Smooth muscle cell (in vitro differentiated cells): ENCODE results near the gene NANOG. TPM values are rescaled to one million over a fixed set of nuclear protein-coding genes. Genes with fewer than 3 reads are reported as not detected.
"Not testable (repeated sequence)": the region's sequence is repeated elsewhere in the genome, so short reads cannot be mapped to it uniquely, and the experiment has no call there.

Experiments
- DNase-seq: peaks from one replicate; lab custom pipeline; 2025; ENCODE audit not compliant: unreplicated experiment; lab: John Stamatoyannopoulos, UW
- H2AFZ ChIP-seq: fragments of 200-600 bp; sonication (generic); 2 replicates; pipeline ENCODE4 v1.6.0; 2016; ENCODE audit warnings: antibody characterized with exemption, low read depth, mild to moderate bottlenecking
- H3F3A ChIP-seq: fragments of 200-600 bp; sonication (generic); 2 replicates; pipeline ENCODE4 v1.6.0; 2017; ENCODE audit warnings: antibody characterized with exemption, low read depth
- H3K27ac ChIP-seq: fragments of 200-600 bp; sonication (generic); 2 replicates; pipeline ENCODE4 v1.5.1; 2016; ENCODE audit warnings: low read depth, mild to moderate bottlenecking
- H3K27me3 ChIP-seq: fragments of 200-600 bp; sonication (generic); 2 replicates; pipeline ENCODE4 v1.6.1; 2016; ENCODE audit warnings: low read depth, mild to moderate bottlenecking
- H3K36me3 ChIP-seq: fragments of 200-600 bp; sonication (generic); 2 replicates; pipeline ENCODE4 v1.5.1; 2016; ENCODE audit warnings: low read depth
- H3K4me1 ChIP-seq: fragments of 200-600 bp; sonication (generic); 2 replicates; pipeline ENCODE4 v1.5.1; 2016; ENCODE audit warnings: low read depth
- H3K4me2 ChIP-seq: fragments of 200-600 bp; sonication (generic); 2 replicates; pipeline ENCODE4 v1.6.0; 2016; ENCODE audit warnings: mild to moderate bottlenecking
- H3K4me3 ChIP-seq: fragments of 200-600 bp; sonication (generic); 2 replicates; pipeline ENCODE4 v1.5.1; 2016; ENCODE audit warnings: mild to moderate bottlenecking
- H3K79me2 ChIP-seq: fragments of 200-600 bp; sonication (generic); 2 replicates; pipeline ENCODE4 v1.6.0; 2016; ENCODE audit warnings: low read depth, mild to moderate bottlenecking
- H3K9ac ChIP-seq: fragments of 200-600 bp; sonication (generic); 2 replicates; pipeline ENCODE4 v1.6.0; 2016; ENCODE audit warnings: low read depth
- H3K9me3 ChIP-seq: fragments of 200-600 bp; sonication (generic); replicated peaks from 2 replicates; pipeline ENCODE4 v1.5.1; 2016; ENCODE audit warnings: low read depth
- H4K20me1 ChIP-seq: fragments of 200-600 bp; sonication (generic); 2 replicates; pipeline ENCODE4 v1.6.0; 2016; ENCODE audit warnings: low read depth
- CTCF ChIP-seq: fragments of 200-600 bp; sonication (generic); IDR thresholded peaks from 2 replicates; pipeline ENCODE4 v1.5.1; 2017; ENCODE audit warnings: borderline replicate concordance, mild to moderate bottlenecking, antibody characterized with exemption; ENCODE audit not compliant: insufficient read depth, poor library complexity, severe bottlenecking
- WGBS: methylation state at CpG from one replicate; pipeline ENCODE4 v1.1.7; 2016; ENCODE audit warnings: low lambda C conversion rate; 5-methylcytosine and 5-hydroxymethylcytosine counted together
- polyA plus RNA-seq: library from polyadenylated mRNA; unstranded; fragments of >200 nt; fragmentation: Nextera tagmentation; extraction: Ambion mirVana; gene quantifications from 2 replicates; pipeline ENCODE4 v1.2.1, GENCODE V29; 2016
- total RNA-seq: library from RNA; depleted of rRNA; stranded (reverse); fragments of >200 nt; gene quantifications from 2 replicates; pipeline ENCODE4 v1.2.3, GENCODE V29; 2014

The NANOG gene
- total and polyA plus RNA-seq, 2 experiments from 2014 or later = not detected

- no peaks in the 10 kb centered on the region for H3K9me3 ChIP-seq
- no peaks in the 10 kb centered on the region for H3K79me2 ChIP-seq
- H2AFZ ChIP-seq = no peak overlapping the region
- whole genome bisulfite sequencing = 97% methylated on average over 6 of the region's 6 CpGs
- no peaks in the 10 kb centered on the region for H4K20me1 ChIP-seq
- no peak for DNase-seq
- TF ChIP-seq CTCF = no peak
- no peak overlapping the region for H3K27ac ChIP-seq
- no peaks in the 10 kb centered on the region for H3F3A ChIP-seq
- no peak overlapping the region for H3K4me2 ChIP-seq
- no peak overlapping the region for H3K4me3 ChIP-seq
- H3K36me3 ChIP-seq = no peaks in the 10 kb centered on the region
- no peaks in the 10 kb centered on the region for H3K4me1 ChIP-seq
- peaks cover 2% of the 10 kb centered on the region for H3K27me3 ChIP-seq
- no peak overlapping the region for H3K9ac ChIP-seq
Measured at GRCh38 chr12:7782055-7782454, 7.1 kb upstream of the NANOG start.

- H3K4me2 ChIP-seq, H2AFZ ChIP-seq, H3K9ac ChIP-seq, H3K27ac ChIP-seq, H3F3A ChIP-seq, H4K20me1 ChIP-seq, H3K79me2 ChIP-seq, DNase-seq, H3K9me3 ChIP-seq, H3K4me3 ChIP-seq, H3K36me3 ChIP-seq, H3K4me1 ChIP-seq: not testable (repeated sequence)
- WGBS = 86% methylated on average over 9 of the region's 9 CpGs
- H3K27me3 ChIP-seq = peaks cover 16% of the 10 kb centered on the region
Measured at GRCh38 chr12:7783433-7783832, 5.8 kb upstream of the NANOG start.

GRCh38 chr12:7784701-7785100 lies 4.5 kb upstream of the NANOG start:
- WGBS = 74% methylated on average over 2 of the region's 2 CpGs

GRCh38 chr12:7787574-7788293 lies 1.5 kb upstream of the NANOG start:
- H3K27me3 ChIP-seq = peaks cover 33% of the 10 kb centered on the region
- no peaks in the 10 kb centered on the region for H3F3A ChIP-seq
- no peak overlapping the region for H3K4me3 ChIP-seq
- H3K79me2 ChIP-seq = no peaks in the 10 kb centered on the region
- no peaks in the 10 kb centered on the region for H3K4me1 ChIP-seq
- no peaks in the 10 kb centered on the region for H3K9me3 ChIP-seq
- H3K27ac ChIP-seq = no peak overlapping the region
- peak overlapping the region; percentile 52 for H3K4me2 ChIP-seq
- no peak for TF ChIP-seq CTCF
- no peak for DNase-seq
- H3K36me3 ChIP-seq = no peaks in the 10 kb centered on the region
- H3K9ac ChIP-seq = no peak overlapping the region
- no peaks in the 10 kb centered on the region for H4K20me1 ChIP-seq
- peak overlapping the region; percentile 23 for H2AFZ ChIP-seq
- WGBS = 30% methylated on average over 13 of the region's 13 CpGs

More at GRCh38 chr12:7784701-7785100, 4.5 kb upstream of the NANOG start:
- no peak for DNase-seq
- Histone ChIP-seq H3K9ac (no peak overlapping the region), H3F3A (no peaks in the 10 kb centered on the region), H3K4me3 (no peak overlapping the region), H3K27ac (no peak overlapping the region), H3K4me2 (no peak overlapping the region), H4K20me1 (no peaks in the 10 kb centered on the region), H3K79me2 (no peaks in the 10 kb centered on the region), H3K27me3 (peaks cover 25% of the 10 kb centered on the region), H3K36me3 (no peaks in the 10 kb centered on the region), H3K9me3 (no peaks in the 10 kb centered on the region), H2AFZ (no peak overlapping the region), H3K4me1 (no peaks in the 10 kb centered on the region)
- no peak for TF ChIP-seq CTCF
